ENCODE data around the gene SLC41A2.

Gene SLC41A2

DNA sequence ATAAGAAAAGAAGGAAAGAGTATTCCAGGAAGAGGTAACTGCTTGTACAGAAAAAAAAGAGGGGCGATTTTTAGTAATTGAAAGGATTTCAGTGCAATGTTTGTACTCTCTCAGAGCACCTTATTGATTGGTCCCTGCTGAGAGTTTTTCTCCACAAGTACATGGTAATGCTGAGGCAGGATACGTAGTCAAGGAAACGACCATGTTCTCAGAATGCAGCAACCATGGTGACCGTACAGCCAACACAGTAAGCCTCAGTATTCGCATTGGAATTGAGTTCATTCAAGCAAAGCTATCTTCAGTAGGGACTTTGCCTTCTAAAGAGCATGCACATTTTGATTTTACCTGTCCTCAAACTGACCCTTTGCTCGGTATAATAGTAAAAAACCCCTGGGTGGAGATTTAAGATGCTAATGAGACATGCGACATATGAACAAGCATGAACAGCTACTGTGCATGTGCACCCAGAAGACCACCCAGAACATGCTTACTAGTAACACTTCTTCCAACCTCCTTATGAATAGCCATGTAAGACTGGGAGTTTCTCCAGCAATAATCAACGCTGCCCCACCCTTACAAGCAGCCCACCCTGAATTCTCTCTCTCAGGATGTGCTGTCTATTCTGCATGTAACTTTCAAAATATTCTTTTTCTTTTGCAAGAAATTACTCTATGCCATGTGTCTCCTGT lies 6.2 kb upstream of the SLC41A2 start:
- Histone ChIP-seq H2AK5ac (ENCODE audit: low read depth, low read length) (no peak overlapping the region), H2AFZ (ENCODE audit: low read length) (peak overlapping the region; percentile 1), H3K9ac (ENCODE audit: low read depth, low read length, poor library complexity) (no peak overlapping the region), H3K27me3 (ENCODE audit: control insufficient read depth in 3 of 3, insufficient read depth in 3 of 3, low read depth in 1 of 3, low read length in 3 of 3) (peaks cover 0 to 12% (median 2%) of the 10 kb centered on the region in 3 experiments), H3K9me3 (replicated peaks in 1 of 2; ENCODE audit: control insufficient read depth in 2 of 2, insufficient read depth in 1 of 2, low read depth in 1 of 2, low read length in 2 of 2) (peaks cover 2 to 4% of the 10 kb centered on the region in 2 donors), H4K91ac (ENCODE audit: low read depth, low read length, poor library complexity) (no peak overlapping the region), H3K4me3 (ENCODE audit: low read length in 2 of 2) (no peak overlapping the region), H3K4ac (ENCODE audit: low read length) (no peak overlapping the region), H2BK12ac (ENCODE audit: low read length) (no peak overlapping the region), H3K4me1 (ENCODE audit: control insufficient read depth in 2 of 2, insufficient read depth in 1 of 2, low read depth in 1 of 2, low read length in 2 of 2) (peaks cover 0 to 13% of the 10 kb centered on the region in 2 donors), H3K36me3 (replicated peaks in 1 of 2; ENCODE audit: control insufficient read depth in 2 of 2, insufficient read depth in 2 of 2, low read length in 2 of 2) (no peaks in the 10 kb centered on the region), H3K4me2 (ENCODE audit: insufficient read depth, low read length, poor library complexity, severe bottlenecking) (no peak overlapping the region), H3K18ac (ENCODE audit: low read length) (no peak overlapping the region), H2BK15ac (ENCODE audit: low read length) (no peak overlapping the region), H3K79me1 (ENCODE audit: low read depth, low read length) (no peaks in the 10 kb centered on the region), H3K27ac (replicated peaks; ENCODE audit: low read length) (no peak overlapping the region), H4K8ac (ENCODE audit: low read depth, low read length) (no peak overlapping the region), H3K23ac (ENCODE audit: low read depth, low read length, poor library complexity) (no peak overlapping the region), H2BK5ac (ENCODE audit: low read length) (no peak overlapping the region), H3K14ac (ENCODE audit: low read length) (no peak overlapping the region), H2BK120ac (ENCODE audit: low read depth, low read length) (no peak overlapping the region)
- DNase-seq (ENCODE audit: low spot score) = no peak
- no CpG with 5 or more reads among the region's 8 CpGs for WGBS, 2 donors (ENCODE audit: extremely low coverage in 2 of 2, insufficient read length in 2 of 2, insufficient replicate concordance in 1 of 2)

DNA sequence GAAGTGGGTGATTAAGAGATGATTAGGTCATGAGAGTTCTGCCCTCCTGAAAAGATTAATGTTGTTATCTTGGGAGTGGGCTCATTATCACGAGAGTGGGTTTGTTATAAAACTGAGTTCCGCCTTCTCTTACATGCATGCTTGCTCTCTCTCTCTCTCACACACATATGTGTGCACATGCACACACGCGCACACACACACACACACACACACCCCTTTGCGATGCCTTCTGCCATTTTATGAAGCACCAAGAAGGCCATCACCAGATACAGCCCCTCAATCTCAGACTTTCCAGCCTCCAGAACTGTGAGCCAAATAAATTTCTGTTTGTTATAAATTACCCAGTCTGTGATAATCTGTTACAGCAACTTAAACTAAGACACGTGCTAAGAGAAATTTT lies 5.7 kb upstream of the SLC41A2 start:
- no peak overlapping the region for H3K9ac ChIP-seq (ENCODE audit: low read depth, low read length, poor library complexity)
- H3K4ac ChIP-seq (ENCODE audit: low read length) = no peak overlapping the region
- H3K4me1 ChIP-seq (ENCODE audit: control insufficient read depth in 2 of 2, insufficient read depth in 1 of 2, low read depth in 1 of 2, low read length in 2 of 2) = peaks cover 0 to 13% of the 10 kb centered on the region in 2 donors
- no peak for DNase-seq (ENCODE audit: low spot score)
- no peak overlapping the region for H3K23ac ChIP-seq (ENCODE audit: low read depth, low read length, poor library complexity)
- peak overlapping the region; percentile 1 for H2AFZ ChIP-seq (ENCODE audit: low read length)
- H3K9me3 ChIP-seq (replicated peaks in 1 of 2; ENCODE audit: control insufficient read depth in 2 of 2, insufficient read depth in 1 of 2, low read depth in 1 of 2, low read length in 2 of 2) = peaks cover 2 to 4% of the 10 kb centered on the region in 2 donors
- H3K27me3 ChIP-seq (ENCODE audit: control insufficient read depth in 3 of 3, insufficient read depth in 3 of 3, low read depth in 1 of 3, low read length in 3 of 3) = peaks cover 0 to 15% (median 7%) of the 10 kb centered on the region in 3 experiments
- no peak overlapping the region for H2AK5ac ChIP-seq (ENCODE audit: low read depth, low read length)
- no peak overlapping the region for H3K4me2 ChIP-seq (ENCODE audit: insufficient read depth, low read length, poor library complexity, severe bottlenecking)
- H3K4me3 ChIP-seq (ENCODE audit: low read length in 2 of 2) = no peak overlapping the region
- H3K18ac ChIP-seq (ENCODE audit: low read length) = no peak overlapping the region
- H2BK5ac ChIP-seq (ENCODE audit: low read length) = no peak overlapping the region
- no peak overlapping the region for H3K27ac ChIP-seq (replicated peaks; ENCODE audit: low read length)
- no peaks in the 10 kb centered on the region for H3K36me3 ChIP-seq (replicated peaks in 1 of 2; ENCODE audit: control insufficient read depth in 2 of 2, insufficient read depth in 2 of 2, low read length in 2 of 2)
- no peak overlapping the region for H4K91ac ChIP-seq (ENCODE audit: low read depth, low read length, poor library complexity)
- no peak overlapping the region for H4K8ac ChIP-seq (ENCODE audit: low read depth, low read length)
- no peaks in the 10 kb centered on the region for H3K79me1 ChIP-seq (ENCODE audit: low read depth, low read length)
- no CpG with 5 or more reads among the region's 6 CpGs for WGBS, 2 donors (ENCODE audit: extremely low coverage in 2 of 2, insufficient read length in 2 of 2, insufficient replicate concordance in 1 of 2)
- H3K14ac ChIP-seq (ENCODE audit: low read length) = no peak overlapping the region
- no peak overlapping the region for H2BK120ac ChIP-seq (ENCODE audit: low read depth, low read length)
- H2BK15ac ChIP-seq (ENCODE audit: low read length) = no peak overlapping the region
- no peak overlapping the region for H2BK12ac ChIP-seq (ENCODE audit: low read length)

DNA sequence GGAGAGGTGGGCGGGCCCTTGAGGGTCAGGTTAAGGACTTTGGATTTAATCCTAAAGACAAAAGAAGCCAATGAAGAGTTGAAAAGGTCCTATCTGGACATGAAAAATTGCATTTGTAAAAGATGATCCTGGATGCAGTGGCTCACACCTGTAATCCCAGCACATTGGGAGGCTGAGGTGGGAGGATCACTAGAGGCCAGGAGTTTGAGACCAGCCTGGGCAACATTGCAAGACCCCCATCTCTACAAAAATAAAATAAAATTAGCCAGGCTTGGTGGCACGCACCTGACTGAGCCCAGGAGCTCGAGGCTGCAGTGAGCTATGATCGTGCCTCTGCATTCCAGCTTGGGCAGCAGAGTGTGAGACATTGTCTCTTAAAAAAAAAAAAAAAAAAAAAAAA lies 2.4 kb upstream of the SLC41A2 start:
- no peaks in the 10 kb centered on the region for H3K9me3 ChIP-seq (replicated peaks in 1 of 2; ENCODE audit: control insufficient read depth in 2 of 2, insufficient read depth in 1 of 2, low read depth in 1 of 2, low read length in 2 of 2)
- no peak overlapping the region for H4K8ac ChIP-seq (ENCODE audit: low read depth, low read length)
- H2AFZ ChIP-seq (ENCODE audit: low read length) = no peak overlapping the region
- no peak overlapping the region for H2BK5ac ChIP-seq (ENCODE audit: low read length)
- no peak overlapping the region for H3K4ac ChIP-seq (ENCODE audit: low read length)
- H3K27ac ChIP-seq (replicated peaks; ENCODE audit: low read length) = no peak overlapping the region
- no peak overlapping the region for H3K4me3 ChIP-seq (ENCODE audit: low read length in 2 of 2)
- no peak overlapping the region for H4K91ac ChIP-seq (ENCODE audit: low read depth, low read length, poor library complexity)
- no peak overlapping the region for H3K23ac ChIP-seq (ENCODE audit: low read depth, low read length, poor library complexity)
- no peak overlapping the region for H3K14ac ChIP-seq (ENCODE audit: low read length)
- H3K79me1 ChIP-seq (ENCODE audit: low read depth, low read length) = no peaks in the 10 kb centered on the region
- no peak overlapping the region for H3K9ac ChIP-seq (ENCODE audit: low read depth, low read length, poor library complexity)
- H2BK12ac ChIP-seq (ENCODE audit: low read length) = no peak overlapping the region
- no peak for DNase-seq (ENCODE audit: low spot score)
- H2BK15ac ChIP-seq (ENCODE audit: low read length) = no peak overlapping the region
- H3K4me2 ChIP-seq (ENCODE audit: insufficient read depth, low read length, poor library complexity, severe bottlenecking) = no peak overlapping the region
- no peak overlapping the region for H2AK5ac ChIP-seq (ENCODE audit: low read depth, low read length)
- H3K18ac ChIP-seq (ENCODE audit: low read length) = no peak overlapping the region
- no CpG with 5 or more reads among the region's 4 CpGs for WGBS, 2 donors (ENCODE audit: extremely low coverage in 2 of 2, insufficient read length in 2 of 2, insufficient replicate concordance in 1 of 2)
- H2BK120ac ChIP-seq (ENCODE audit: low read depth, low read length) = no peak overlapping the region
- peaks cover 2 to 13% of the 10 kb centered on the region in 2 donors for H3K4me1 ChIP-seq (ENCODE audit: control insufficient read depth in 2 of 2, insufficient read depth in 1 of 2, low read depth in 1 of 2, low read length in 2 of 2)
- peaks cover 0 to 40% (median 21%) of the 10 kb centered on the region in 3 experiments for H3K27me3 ChIP-seq (ENCODE audit: control insufficient read depth in 3 of 3, insufficient read depth in 3 of 3, low read depth in 1 of 3, low read length in 3 of 3)
- H3K36me3 ChIP-seq (replicated peaks in 1 of 2; ENCODE audit: control insufficient read depth in 2 of 2, insufficient read depth in 2 of 2, low read length in 2 of 2) = no peaks in the 10 kb centered on the region

DNA sequence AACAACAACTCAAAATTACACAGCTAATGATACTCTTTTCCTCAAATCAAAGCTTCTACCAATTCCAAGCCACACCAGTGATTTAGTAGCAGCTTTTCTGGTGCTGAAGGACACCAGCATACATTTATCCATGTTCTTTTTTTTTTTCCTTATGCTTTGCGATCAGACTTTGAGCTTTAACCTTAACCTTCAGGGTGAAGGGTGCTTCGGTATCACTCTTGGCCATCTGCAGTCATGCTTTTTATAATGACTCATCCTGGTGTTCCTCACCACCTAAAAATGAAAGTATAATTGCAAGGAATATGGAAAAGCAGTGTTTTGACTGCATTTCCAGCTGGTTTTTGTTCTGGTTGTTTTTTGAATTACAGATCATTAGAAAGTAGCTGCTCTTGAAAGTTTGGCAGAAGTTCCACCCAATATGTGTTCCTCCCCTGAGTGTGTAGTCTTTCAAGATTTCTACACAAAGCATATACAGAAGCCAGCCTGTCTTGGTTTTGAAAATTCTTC lies 1.3 kb upstream of the SLC41A2 start:
- no peaks in the 10 kb centered on the region for H3K79me1 ChIP-seq (ENCODE audit: low read depth, low read length)
- no peak overlapping the region for H2AK5ac ChIP-seq (ENCODE audit: low read depth, low read length)
- no peak overlapping the region for H2BK5ac ChIP-seq (ENCODE audit: low read length)
- peak overlapping the region; percentile 9 for H2AFZ ChIP-seq (ENCODE audit: low read length)
- no peak overlapping the region for H3K9ac ChIP-seq (ENCODE audit: low read depth, low read length, poor library complexity)
- H2BK12ac ChIP-seq (ENCODE audit: low read length) = no peak overlapping the region
- H3K23ac ChIP-seq (ENCODE audit: low read depth, low read length, poor library complexity) = no peak overlapping the region
- H3K14ac ChIP-seq (ENCODE audit: low read length) = no peak overlapping the region
- H4K8ac ChIP-seq (ENCODE audit: low read depth, low read length) = no peak overlapping the region
- no peaks in the 10 kb centered on the region for H3K9me3 ChIP-seq (replicated peaks in 1 of 2; ENCODE audit: control insufficient read depth in 2 of 2, insufficient read depth in 1 of 2, low read depth in 1 of 2, low read length in 2 of 2)
- no peak overlapping the region for H3K4me2 ChIP-seq (ENCODE audit: insufficient read depth, low read length, poor library complexity, severe bottlenecking)
- no peak for DNase-seq (ENCODE audit: low spot score)
- H2BK15ac ChIP-seq (ENCODE audit: low read length) = no peak overlapping the region
- H3K18ac ChIP-seq (ENCODE audit: low read length) = no peak overlapping the region
- H2BK120ac ChIP-seq (ENCODE audit: low read depth, low read length) = no peak overlapping the region
- H3K27me3 ChIP-seq (ENCODE audit: control insufficient read depth in 3 of 3, insufficient read depth in 3 of 3, low read depth in 1 of 3, low read length in 3 of 3) = peaks cover 0 to 51% (median 23%) of the 10 kb centered on the region in 3 experiments
- H3K4me3 ChIP-seq (ENCODE audit: low read length in 2 of 2) = no peak overlapping the region
- peaks cover 2 to 7% of the 10 kb centered on the region in 2 donors for H3K4me1 ChIP-seq (ENCODE audit: control insufficient read depth in 2 of 2, insufficient read depth in 1 of 2, low read depth in 1 of 2, low read length in 2 of 2)
- no peak overlapping the region for H3K27ac ChIP-seq (replicated peaks; ENCODE audit: low read length)
- no CpG with 5 or more reads among the region's 2 CpGs for WGBS, 2 donors (ENCODE audit: extremely low coverage in 2 of 2, insufficient read length in 2 of 2, insufficient replicate concordance in 1 of 2)
- no peak overlapping the region for H4K91ac ChIP-seq (ENCODE audit: low read depth, low read length, poor library complexity)
- no peaks in the 10 kb centered on the region for H3K36me3 ChIP-seq (replicated peaks in 1 of 2; ENCODE audit: control insufficient read depth in 2 of 2, insufficient read depth in 2 of 2, low read length in 2 of 2)
- no peak overlapping the region for H3K4ac ChIP-seq (ENCODE audit: low read length)

All from neuronal stem cell (in vitro differentiated cells).